ENCODE data around the gene TERC. TPM values are rescaled to one million over a fixed set of nuclear protein-coding genes. Genes with fewer than 3 reads are reported as not detected.

TERC gene
- total RNA-seq, 2 donors from 2014 or later, result 126 to 132 TPM

- H3K36me3 ChIP-seq, result no peaks in the 10 kb centered on the region
- H3K4me1 ChIP-seq (ENCODE audit: control insufficient read depth in 1 of 2, low read depth in 2 of 2), result peaks cover 0 to 11% of the 10 kb centered on the region in 2 donors
- H3K4me3 ChIP-seq, result no peak overlapping the region
- no peaks in the 10 kb centered on the region for H3K9me3 ChIP-seq
- no peak for DNase-seq (ENCODE audit: low spot score)
- no peaks in the 10 kb centered on the region for H3K27me3 ChIP-seq (replicated peaks; ENCODE audit: insufficient read depth)
- ATAC-seq (ENCODE audit: insufficient number of reproducible peaks, low FRiP score, low read depth), result no peak
- TF ChIP-seq CTCF (IDR thresholded peaks at IDR 0.05), result no peak
- no peak overlapping the region for H3K27ac ChIP-seq
Measured at GRCh38 chr3:169759256-169759655, 5.6 kb downstream of the TERC start.

- DNase-seq (ENCODE audit: low spot score) (no peak), ATAC-seq (ENCODE audit: insufficient number of reproducible peaks, low FRiP score, low read depth) (no peak)
- no peaks in the 10 kb centered on the region for H3K36me3 ChIP-seq
- H3K27ac ChIP-seq, result no peak overlapping the region
- no peak for TF ChIP-seq CTCF (IDR thresholded peaks at IDR 0.05)
- H3K27me3 ChIP-seq (replicated peaks; ENCODE audit: insufficient read depth), result no peaks in the 10 kb centered on the region
- H3K4me1 ChIP-seq (ENCODE audit: control insufficient read depth in 1 of 2, low read depth in 2 of 2), result peaks cover 0 to 4% of the 10 kb centered on the region in 2 donors
- no peaks in the 10 kb centered on the region for H3K9me3 ChIP-seq
- no peak overlapping the region for H3K4me3 ChIP-seq
Measured at GRCh38 chr3:169758359-169758994, 6.4 kb downstream of the TERC start.

- no peak overlapping the region for H3K27ac ChIP-seq
- H3K4me3 ChIP-seq, result no peak overlapping the region
- no peaks in the 10 kb centered on the region for H3K27me3 ChIP-seq (replicated peaks; ENCODE audit: insufficient read depth)
- no peaks in the 10 kb centered on the region for H3K4me1 ChIP-seq (ENCODE audit: control insufficient read depth in 1 of 2, low read depth in 2 of 2)
- ATAC-seq (ENCODE audit: insufficient number of reproducible peaks, low FRiP score, low read depth) (no peak), DNase-seq (ENCODE audit: low spot score) (no peak)
- TF ChIP-seq CTCF (IDR thresholded peaks at IDR 0.05), result no peak
- H3K9me3 ChIP-seq, result no peaks in the 10 kb centered on the region
- no peaks in the 10 kb centered on the region for H3K36me3 ChIP-seq
Measured at GRCh38 chr3:169755488-169755887, 9.4 kb downstream of the TERC start.

GRCh38 chr3:169754711-169755110, 10.1 kb downstream of the TERC start:
- no peak for TF ChIP-seq CTCF (IDR thresholded peaks at IDR 0.05)
- Histone ChIP-seq H3K4me3 (no peak overlapping the region), H3K9me3 (no peaks in the 10 kb centered on the region), H3K36me3 (no peaks in the 10 kb centered on the region), H3K27me3 (replicated peaks; ENCODE audit: insufficient read depth) (no peaks in the 10 kb centered on the region), H3K4me1 (ENCODE audit: control insufficient read depth in 1 of 2, low read depth in 2 of 2) (no peaks in the 10 kb centered on the region), H3K27ac (no peak overlapping the region)
- DNase-seq (ENCODE audit: low spot score) (no peak), ATAC-seq (ENCODE audit: insufficient number of reproducible peaks, low FRiP score, low read depth) (no peak)

- no peak overlapping the region for H3K27ac ChIP-seq
- no peaks in the 10 kb centered on the region for H3K9me3 ChIP-seq
- ATAC-seq (ENCODE audit: insufficient number of reproducible peaks, low FRiP score, low read depth) (no peak), DNase-seq (ENCODE audit: low spot score) (no peak)
- no peaks in the 10 kb centered on the region for H3K36me3 ChIP-seq
- H3K4me1 ChIP-seq (ENCODE audit: control insufficient read depth in 1 of 2, low read depth in 2 of 2), result no peaks in the 10 kb centered on the region
- H3K4me3 ChIP-seq, result no peak overlapping the region
- no peak for TF ChIP-seq CTCF (IDR thresholded peaks at IDR 0.05)
- H3K27me3 ChIP-seq (replicated peaks; ENCODE audit: insufficient read depth), result no peaks in the 10 kb centered on the region
Measured at GRCh38 chr3:169751875-169752274, 13.0 kb downstream of the TERC start.

All from thoracic aorta (tissue), 2 donors.